GM12891 (cell line): Measurements from ENCODE around the gene HSF5.
"Not testable (repeated sequence)": the region's sequence is repeated elsewhere in the genome, so short reads cannot be mapped to it uniquely, and the experiment has no call there.

Source experiments
- DNase-seq: peaks from one replicate; pipeline ENCODE4 v3.0.0; 2011; ENCODE audit warnings: low spot score; ENCODE audit not compliant: insufficient read length
- FAIRE-seq: peaks from 2 replicates; lab custom pipeline; 2011; peaks lifted over from hg19 to GRCh38; lab: Jason Lieb, UNC
- PAX5 ChIP-seq: IDR thresholded peaks from 2 replicates; pipeline ENCODE4 v1.6.1; 2011; ENCODE audit warnings: low read length, moderate library complexity, mild to moderate bottlenecking; ENCODE audit not compliant: insufficient read depth, severe bottlenecking
- POLR2A ChIP-seq: IDR thresholded peaks from 2 replicates; pipeline ENCODE4 v1.6.1; 2011; ENCODE audit warnings: low read depth, low read length, control low read depth
- POLR2AphosphoS5 ChIP-seq: IDR thresholded peaks from 2 replicates; pipeline ENCODE4 v1.6.1; 2011; ENCODE audit warnings: low read depth, low read length, control low read depth
- POU2F2 ChIP-seq: IDR thresholded peaks from 2 replicates; pipeline ENCODE4 v1.6.1; 2011; ENCODE audit warnings: low read depth, mild to moderate bottlenecking, control low read depth, low read length, moderate library complexity
- SPI1 ChIP-seq: IDR thresholded peaks from 2 replicates; pipeline ENCODE4 v1.6.1; 2011; ENCODE audit warnings: low read depth, low read length, control low read depth
- TAF1 ChIP-seq: IDR thresholded peaks from 2 replicates; pipeline ENCODE4 v1.6.1; 2011; ENCODE audit warnings: low read depth, low read length, control low read depth

HSF5 gene

DNA sequence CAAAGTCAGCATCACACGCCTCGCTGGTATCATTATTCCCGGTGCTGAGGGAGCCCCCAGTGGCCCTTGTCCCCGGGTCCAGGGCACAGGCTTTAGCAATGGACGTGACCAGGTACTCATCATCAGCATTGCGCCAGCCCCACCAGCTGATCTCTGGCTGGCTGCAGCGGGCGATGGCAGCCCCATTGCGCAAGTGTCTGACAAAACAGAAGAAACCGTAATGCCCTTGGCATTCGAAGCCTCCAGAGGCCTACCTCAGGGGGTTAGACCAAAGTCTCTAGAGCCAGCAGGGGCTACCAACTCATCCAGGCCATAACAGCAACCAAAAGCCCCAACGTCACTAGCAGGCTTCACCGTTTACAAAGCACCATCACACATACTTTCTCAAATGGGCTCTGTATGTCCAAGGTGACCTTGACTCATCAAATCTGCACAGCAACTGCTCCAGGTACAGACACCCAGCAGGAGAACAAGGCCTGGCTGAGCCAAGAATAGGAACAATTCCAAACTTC is 19.0 kb upstream of the HSF5 start:
- no peak for FAIRE-seq
- no peak for TF ChIP-seq SPI1
- no peak for TF ChIP-seq TAF1
- no peak for TF ChIP-seq PAX5
- no peak for TF ChIP-seq POU2F2
- TF ChIP-seq POLR2A: no peak
- no peak for TF ChIP-seq POLR2AphosphoS5
- no peak for DNase-seq

DNA sequence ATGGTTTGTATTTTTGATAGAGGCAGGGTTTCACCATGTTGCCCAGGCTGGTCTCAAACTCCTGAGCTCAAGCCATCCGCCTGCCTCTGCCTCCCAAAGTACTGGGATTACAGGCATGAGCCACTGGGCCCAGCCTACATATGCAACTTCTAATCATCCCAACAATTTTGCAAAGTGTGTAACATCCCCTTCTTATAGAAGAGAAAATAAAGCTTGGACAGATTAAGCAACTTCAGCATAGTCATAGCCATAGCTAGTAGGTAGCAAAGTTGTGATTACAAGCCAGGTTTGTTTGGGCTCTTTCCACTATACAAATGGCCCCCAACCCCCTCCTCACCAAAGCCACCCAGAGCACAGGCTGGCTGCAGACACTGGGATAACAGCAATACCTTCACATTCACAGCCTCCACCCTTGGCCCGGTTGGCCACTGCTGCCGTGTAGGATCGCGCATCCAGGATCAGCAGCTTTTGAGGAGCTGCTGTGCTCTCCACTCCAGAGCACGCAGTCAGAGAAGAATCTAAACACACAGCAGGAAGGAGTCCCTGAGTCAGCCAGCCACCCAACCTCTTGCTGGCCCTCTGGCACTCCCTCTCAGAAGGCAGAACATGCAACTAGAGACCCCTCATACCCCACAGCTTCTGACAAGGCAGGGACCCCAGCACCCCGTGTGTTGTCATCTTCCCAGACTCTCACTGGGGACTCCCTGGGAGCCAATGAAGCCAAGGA is 18.3 kb upstream of the HSF5 start:
- FAIRE-seq (no peak), DNase-seq (no peak)
- TF ChIP-seq POLR2A: no peak
- TF ChIP-seq SPI1: no peak
- TF ChIP-seq TAF1: no peak

DNA sequence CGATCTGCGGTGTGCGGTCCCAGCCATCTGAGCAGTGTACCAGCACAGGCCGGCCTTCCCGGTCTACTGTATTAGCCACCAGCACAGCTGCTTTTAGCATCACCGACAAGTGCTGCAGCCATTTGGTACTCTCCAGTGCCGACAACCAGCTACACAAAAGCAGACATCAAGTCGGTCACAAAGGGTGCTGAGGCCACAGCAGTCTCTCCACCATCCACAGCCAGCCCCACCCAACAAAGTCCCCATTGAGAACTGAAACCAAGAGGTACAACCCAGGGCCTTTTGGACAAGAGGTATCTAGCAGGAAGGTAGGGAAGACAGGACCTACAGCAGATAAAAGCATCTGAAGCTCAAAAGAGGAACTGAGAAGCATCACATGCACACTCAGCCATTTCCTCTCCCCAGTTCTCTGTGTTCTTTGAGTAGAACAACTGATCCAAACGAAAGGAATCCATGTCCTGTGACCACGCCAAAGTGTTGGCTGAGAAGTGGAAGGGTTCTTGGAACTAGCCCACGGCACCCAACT is 16.7 kb upstream of the HSF5 start:
- FAIRE-seq: peak; percentile 85
- peak; percentile 74 for DNase-seq
- TF ChIP-seq POLR2AphosphoS5: no peak
- no peak for TF ChIP-seq TAF1
- TF ChIP-seq POU2F2: no peak
- peak; percentile 100 for TF ChIP-seq SPI1

DNA sequence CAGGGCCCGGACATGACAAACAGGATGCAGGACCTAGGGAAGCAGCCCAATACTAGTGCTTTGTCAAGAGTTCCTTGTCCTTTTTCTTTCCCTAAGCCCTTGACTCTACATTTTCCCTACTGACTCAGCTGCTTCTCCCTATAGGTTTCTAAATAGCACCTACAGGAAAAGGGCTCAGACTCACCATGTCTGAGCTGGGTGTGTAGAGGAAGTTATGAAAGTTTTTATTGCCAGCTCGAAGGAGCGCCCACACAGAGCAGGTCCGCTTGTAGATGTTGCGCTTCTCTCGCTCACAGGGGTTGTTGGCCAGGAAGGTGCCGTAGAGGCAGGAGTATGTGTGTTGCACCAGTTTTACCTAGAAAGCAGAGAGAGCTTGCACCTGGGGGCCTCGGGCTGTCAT is 15.7 kb upstream of the HSF5 start:
- DNase-seq: no peak
- TF ChIP-seq POU2F2 (no peak), PAX5 (no peak), SPI1 (no peak), TAF1 (no peak), POLR2A (no peak), POLR2AphosphoS5 (no peak)
- no peak for FAIRE-seq

DNA sequence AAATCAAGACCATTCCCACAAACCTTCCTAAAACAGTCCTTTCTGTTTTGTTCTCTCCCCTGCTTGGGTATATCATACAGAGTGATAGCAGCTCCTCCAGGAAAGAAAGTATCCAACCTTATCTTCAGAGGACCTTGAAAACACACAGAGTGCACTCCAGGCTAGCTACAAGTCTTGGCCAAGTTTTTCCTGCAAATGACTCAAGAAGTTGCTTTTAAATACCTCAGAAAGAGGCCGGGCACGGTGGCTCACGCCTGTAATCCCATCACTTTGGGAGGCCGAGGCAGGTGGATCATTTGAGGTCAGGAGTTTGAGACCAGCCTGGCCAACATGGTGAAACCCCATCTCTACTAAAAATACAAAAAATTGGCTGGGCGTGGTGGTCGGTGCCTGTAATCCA is 14.9 kb upstream of the HSF5 start:
- DNase-seq, FAIRE-seq: not testable (repeated sequence)

DNA sequence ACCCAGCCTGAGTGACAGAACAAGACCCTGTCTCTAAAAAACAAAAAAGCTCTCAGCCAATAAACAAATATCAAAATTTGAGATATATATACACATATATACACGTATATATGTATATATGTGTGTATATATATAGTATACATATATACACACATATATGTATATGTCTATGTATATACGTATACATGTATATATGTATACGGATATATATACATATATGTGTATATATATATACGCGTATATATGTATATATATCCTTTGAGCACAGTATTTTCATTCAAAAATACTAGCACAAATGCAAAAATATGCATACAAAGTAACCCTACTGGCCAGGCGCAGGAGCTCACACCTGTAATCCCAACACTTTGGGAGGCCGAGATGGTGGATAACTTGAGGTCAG is 13.2 kb upstream of the HSF5 start:
- no peak for TF ChIP-seq POLR2AphosphoS5
- no peak for TF ChIP-seq PAX5
- TF ChIP-seq TAF1: no peak
- no peak for TF ChIP-seq POLR2A
- TF ChIP-seq POU2F2: no peak
- no peak for TF ChIP-seq SPI1
- DNase-seq (no peak), FAIRE-seq (no peak)

DNA sequence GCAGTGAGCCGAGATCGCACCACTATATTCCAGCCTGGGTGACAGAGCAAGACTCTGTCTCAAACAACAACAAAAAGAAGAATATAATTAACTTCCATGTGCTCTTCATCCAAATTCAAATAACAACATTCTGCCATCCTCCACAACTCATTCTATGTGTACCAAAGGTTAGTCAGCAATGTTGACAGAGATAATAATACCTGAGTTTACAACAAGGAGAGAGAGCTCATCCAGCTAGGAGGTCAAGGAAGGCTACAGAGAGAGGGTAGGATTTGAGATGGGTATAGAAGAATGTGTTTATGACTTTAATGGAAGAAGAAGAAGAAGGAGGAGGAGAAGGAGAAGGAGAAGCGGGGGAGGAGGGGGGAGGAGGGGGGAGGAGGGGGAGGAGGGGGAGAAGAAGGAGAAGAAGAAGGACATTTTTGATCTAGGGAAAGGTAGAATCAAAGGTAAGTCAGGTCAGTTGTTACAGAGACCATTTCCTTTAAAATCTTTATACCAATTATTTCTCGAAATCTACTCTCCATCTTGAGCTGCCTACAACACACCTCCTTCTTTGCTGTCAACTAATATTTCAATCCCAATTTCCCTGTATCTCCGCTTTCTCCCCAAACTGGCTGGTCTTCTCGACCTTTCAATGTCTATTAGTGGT is 10.1 kb upstream of the HSF5 start:
- FAIRE-seq (no peak), DNase-seq (no peak)
- TF ChIP-seq POLR2AphosphoS5 (no peak), TAF1 (no peak), POU2F2 (no peak), SPI1 (no peak), POLR2A (no peak)

DNA sequence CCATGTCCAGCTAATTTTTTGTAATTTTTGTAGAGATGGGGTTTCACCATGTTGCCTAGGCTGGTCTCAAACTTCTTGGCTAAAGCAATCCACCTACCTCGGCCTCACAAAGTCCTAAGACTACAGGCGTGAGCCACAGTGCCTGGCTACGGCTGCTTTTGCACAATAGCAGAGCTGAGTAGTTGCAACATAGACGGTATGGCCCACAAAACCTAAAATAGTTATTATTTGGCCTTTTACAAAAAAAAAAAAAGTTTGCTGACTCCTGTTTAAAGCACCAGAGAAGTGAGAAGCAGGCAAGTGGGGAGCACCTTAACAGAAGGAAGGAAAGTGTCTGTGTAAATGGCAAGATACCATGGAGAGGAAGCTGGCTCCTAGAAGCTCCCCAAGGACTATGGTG is 5.3 kb upstream of the HSF5 start:
- no peak for DNase-seq
- FAIRE-seq: no peak
- TF ChIP-seq PAX5 (no peak), TAF1 (no peak), POU2F2 (no peak), POLR2AphosphoS5 (no peak), POLR2A (no peak), SPI1 (no peak)

DNA sequence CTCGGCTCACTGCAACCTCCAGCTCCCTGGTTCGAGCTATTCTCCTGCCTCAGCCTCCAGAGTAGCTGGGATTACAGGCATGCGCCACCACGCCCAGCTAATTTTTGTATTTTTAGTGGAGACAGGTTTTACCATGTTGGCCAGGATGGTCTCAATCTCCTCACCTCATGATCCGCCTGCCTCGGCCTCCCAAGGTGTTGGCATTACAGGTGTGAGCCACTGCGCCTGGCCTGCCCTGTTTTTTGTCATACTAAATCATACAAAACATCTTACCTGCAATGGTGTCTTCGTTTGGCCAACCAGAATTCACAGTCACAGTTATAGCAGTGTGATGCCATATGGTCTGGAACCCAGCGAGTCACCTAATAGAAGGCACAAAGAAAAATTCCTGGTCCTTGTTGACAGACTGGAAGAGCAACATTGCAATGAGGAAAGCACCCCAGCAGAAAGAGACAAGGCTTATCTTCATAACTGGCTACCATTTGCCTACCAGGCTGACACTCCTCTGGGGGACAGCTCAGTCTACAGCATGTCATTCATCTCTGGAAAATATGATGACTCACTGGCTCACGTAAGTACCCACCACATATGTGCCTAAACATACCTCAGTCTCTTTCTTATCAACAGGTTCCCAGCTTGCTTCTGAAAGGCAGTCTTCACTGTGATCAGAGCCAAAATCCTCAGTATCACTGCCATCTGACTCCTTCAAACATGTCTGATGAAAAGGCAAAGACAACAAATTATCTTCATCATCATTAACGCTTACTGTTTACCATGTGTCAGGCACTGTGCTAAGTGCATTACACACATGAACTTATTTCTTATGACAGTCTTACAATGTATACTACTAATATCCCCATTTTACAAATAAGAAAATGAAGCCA is 4.3 kb upstream of the HSF5 start:
- TF ChIP-seq POLR2A (no peak), POU2F2 (no peak), TAF1 (no peak), SPI1 (no peak), PAX5 (no peak), POLR2AphosphoS5 (no peak)
- DNase-seq: no peak
- FAIRE-seq: no peak

DNA sequence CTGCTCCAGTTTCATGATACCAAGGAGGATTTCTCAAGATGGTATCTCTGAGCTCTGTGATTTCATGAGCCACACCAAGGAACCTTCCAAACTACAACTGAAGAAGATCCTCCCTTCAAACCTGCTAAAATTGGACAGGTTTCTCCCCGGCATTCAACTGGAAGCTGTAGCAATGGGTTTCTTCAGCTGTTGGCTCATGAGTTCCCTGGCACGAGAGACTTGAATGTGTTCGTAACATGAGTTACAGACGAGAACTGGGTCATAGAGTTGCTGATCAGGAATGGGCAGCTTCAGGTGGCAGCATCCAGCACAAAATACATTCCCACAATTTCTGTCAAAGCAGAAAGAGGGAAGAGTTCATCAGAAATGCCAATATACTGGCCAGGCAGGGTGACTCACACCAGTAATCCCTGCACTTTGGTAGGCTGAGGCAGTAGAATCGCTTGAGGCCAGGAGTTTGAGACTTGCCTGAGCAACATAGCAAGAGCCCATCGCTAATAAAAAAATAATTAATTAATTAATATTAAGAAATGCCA is 3.4 kb upstream of the HSF5 start:
- DNase-seq: no peak
- TF ChIP-seq TAF1: no peak
- no peak for TF ChIP-seq POLR2A
- no peak for TF ChIP-seq POU2F2
- no peak for TF ChIP-seq SPI1
- TF ChIP-seq PAX5: no peak
- TF ChIP-seq POLR2AphosphoS5: no peak
- no peak for FAIRE-seq
